Measurements from ENCODE around the gene IFIT3. TPM values are rescaled to one million over a fixed set of nuclear protein-coding genes. Genes with fewer than 3 reads are reported as not detected.

The IFIT3 gene, protein sequence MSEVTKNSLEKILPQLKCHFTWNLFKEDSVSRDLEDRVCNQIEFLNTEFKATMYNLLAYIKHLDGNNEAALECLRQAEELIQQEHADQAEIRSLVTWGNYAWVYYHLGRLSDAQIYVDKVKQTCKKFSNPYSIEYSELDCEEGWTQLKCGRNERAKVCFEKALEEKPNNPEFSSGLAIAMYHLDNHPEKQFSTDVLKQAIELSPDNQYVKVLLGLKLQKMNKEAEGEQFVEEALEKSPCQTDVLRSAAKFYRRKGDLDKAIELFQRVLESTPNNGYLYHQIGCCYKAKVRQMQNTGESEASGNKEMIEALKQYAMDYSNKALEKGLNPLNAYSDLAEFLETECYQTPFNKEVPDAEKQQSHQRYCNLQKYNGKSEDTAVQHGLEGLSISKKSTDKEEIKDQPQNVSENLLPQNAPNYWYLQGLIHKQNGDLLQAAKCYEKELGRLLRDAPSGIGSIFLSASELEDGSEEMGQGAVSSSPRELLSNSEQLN
- total RNA-seq, result 12.0 TPM

DNA sequence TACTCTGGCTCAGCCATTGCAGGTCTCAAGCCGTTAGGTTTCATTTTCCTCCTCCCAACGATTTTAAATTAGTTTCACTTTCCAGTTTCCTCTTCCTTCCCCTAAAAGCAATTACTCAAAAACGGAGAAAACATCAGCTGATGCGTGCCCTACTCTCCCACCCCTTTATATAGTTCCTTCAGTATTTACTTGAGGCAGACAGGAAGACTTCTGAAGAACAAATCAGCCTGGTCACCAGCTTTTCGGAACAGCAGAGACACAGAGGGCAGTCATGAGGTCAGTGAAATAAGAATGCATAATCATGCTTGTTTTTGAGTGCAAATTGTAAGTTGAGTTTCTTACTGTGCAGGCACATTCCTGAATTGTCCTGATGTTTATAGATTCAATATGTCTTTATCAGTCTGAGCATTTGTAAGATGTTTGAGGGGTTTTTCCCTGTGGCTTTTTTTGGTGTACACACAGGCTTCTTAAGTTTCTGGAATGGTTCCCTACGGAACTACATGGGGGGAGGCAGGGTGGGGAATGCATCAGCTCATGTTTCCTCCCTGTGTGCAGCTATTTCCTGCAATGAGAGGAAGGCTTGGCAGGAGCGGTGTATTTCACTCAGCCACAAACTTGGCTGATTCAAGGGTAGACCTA is at the start of gene IFIT3:
IFIT3 (plus strand) TSS at position 195 of the 639 bp plus-strand sequence; CDS start at position 272, 77 bp downstream.
- Histone ChIP-seq H3K9ac (ENCODE audit: low read depth in 1 of 3, low read length in 3 of 3) (peak within 1 kb of the TSS; percentile 14 to 84 (median 69)), H3K4me3 (ENCODE audit: low read length in 3 of 3) (peak within 1 kb of the TSS; percentile 44 to 88 (median 65)), H3K4me1 (ENCODE audit: control insufficient read depth in 3 of 3, insufficient read depth in 3 of 3, low read length in 3 of 3) (peaks cover 22 to 37% (median 31%) of the 10 kb centered on the region in 3 donors), H3K27ac (ENCODE audit: low read depth, low read length) (peak within 1 kb of the TSS; percentile 74), H3K36me3 (ENCODE audit: control insufficient read depth in 3 of 3, insufficient read depth in 3 of 3, low read length in 3 of 3) (no peaks in the 10 kb centered on the region), H3K27me3 (ENCODE audit: control insufficient read depth in 3 of 3, insufficient read depth in 3 of 3, low read length in 3 of 3) (no peaks in the 10 kb centered on the region), H3K9me3 (ENCODE audit: control insufficient read depth in 3 of 3, low read length in 3 of 3) (no peaks in the 10 kb centered on the region)

DNA sequence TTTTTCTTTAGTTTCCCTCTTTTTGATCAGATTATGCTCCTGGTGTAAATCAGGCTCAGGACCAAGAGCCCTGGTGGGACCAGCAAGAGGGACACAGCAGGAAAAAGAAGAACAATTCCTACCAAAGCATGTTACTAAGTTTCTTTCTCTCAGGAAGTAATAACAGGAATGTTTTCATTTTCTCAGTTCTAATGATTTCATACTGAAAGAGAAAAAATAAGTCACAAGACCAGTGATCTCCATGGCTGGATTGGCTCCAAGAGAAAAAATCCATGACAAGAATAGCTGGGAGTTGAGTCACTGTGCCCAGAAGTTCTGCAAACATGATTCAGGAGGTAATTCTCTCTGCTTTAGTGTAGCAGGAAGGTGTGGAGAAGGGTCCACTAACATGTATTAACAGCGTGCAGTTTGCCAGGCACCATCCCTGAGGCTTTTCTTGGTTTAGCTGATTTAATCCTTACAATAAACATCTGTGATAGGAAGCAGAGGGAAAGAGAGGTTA is 49.7 kb upstream of the IFIT3 start:
- Histone ChIP-seq H3K4me3 (ENCODE audit: low read length in 3 of 3) (no peak overlapping the region), H3K4me1 (ENCODE audit: control insufficient read depth in 3 of 3, insufficient read depth in 3 of 3, low read length in 3 of 3) (peaks cover 7 to 20% (median 19%) of the 10 kb centered on the region in 3 donors), H3K36me3 (ENCODE audit: control insufficient read depth in 3 of 3, insufficient read depth in 3 of 3, low read length in 3 of 3) (no peaks in the 10 kb centered on the region), H3K9me3 (ENCODE audit: control insufficient read depth in 3 of 3, low read length in 3 of 3) (no peaks in the 10 kb centered on the region), H3K27ac (ENCODE audit: low read depth, low read length) (peak overlapping the region; percentile 78), H3K27me3 (ENCODE audit: control insufficient read depth in 3 of 3, insufficient read depth in 3 of 3, low read length in 3 of 3) (no peaks in the 10 kb centered on the region), H3K9ac (ENCODE audit: low read depth in 1 of 3, low read length in 3 of 3) (peak overlapping the region in 2 of 3 donors; percentile 15 to 26)

DNA sequence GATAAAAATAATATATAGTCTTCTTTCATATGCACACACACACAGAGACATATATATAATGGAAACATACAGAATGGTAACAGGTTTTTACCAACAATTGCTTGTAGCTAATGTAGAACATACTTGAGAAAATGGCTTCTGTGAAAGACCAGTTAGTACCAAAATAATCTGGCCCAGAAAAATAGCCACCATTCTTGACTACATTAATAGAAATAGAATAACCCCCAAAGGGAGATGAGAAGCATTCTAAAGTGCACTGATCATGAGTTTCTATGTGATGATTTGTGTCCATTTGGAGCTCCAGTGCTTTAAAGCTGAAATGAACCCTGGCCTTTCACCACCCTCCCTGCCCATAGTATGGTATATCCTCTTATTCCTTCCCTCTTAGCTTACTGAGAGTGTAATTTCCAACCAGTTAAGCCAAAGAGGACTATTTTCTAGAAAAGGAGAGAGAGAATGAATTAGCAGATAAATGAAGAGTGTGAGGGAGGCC is 48.9 kb upstream of the IFIT3 start:
- H3K9ac ChIP-seq (ENCODE audit: low read depth in 1 of 3, low read length in 3 of 3), result no peak overlapping the region
- H3K36me3 ChIP-seq (ENCODE audit: control insufficient read depth in 3 of 3, insufficient read depth in 3 of 3, low read length in 3 of 3), result no peaks in the 10 kb centered on the region
- no peak overlapping the region for H3K4me3 ChIP-seq (ENCODE audit: low read length in 3 of 3)
- H3K27ac ChIP-seq (ENCODE audit: low read depth, low read length), result peak overlapping the region; percentile 50
- no peaks in the 10 kb centered on the region for H3K9me3 ChIP-seq (ENCODE audit: control insufficient read depth in 3 of 3, low read length in 3 of 3)
- H3K4me1 ChIP-seq (ENCODE audit: control insufficient read depth in 3 of 3, insufficient read depth in 3 of 3, low read length in 3 of 3), result peaks cover 12 to 27% (median 26%) of the 10 kb centered on the region in 3 donors
- H3K27me3 ChIP-seq (ENCODE audit: control insufficient read depth in 3 of 3, insufficient read depth in 3 of 3, low read length in 3 of 3), result no peaks in the 10 kb centered on the region

DNA sequence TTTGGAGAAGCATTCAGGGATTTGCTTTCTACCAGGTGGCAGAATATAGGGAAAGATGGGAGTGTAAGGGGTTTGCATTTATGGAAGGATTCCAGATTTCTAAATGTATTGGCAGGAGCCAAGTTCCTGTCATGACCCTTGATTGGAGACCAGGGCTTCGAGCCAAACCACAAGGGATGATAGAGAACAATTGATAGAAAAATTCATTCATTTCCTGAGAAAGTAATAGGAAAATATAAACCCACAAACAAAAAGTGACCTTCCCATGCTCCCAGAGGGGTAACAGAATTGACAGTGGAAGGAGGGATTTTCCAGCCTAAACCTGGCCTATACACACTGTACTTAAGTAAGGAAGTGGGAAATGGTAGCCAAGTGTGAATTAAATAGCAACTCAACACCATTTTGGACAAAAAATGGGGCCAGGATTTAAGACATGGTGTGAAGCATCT is 48.4 kb upstream of the IFIT3 start:
- Histone ChIP-seq H3K36me3 (ENCODE audit: control insufficient read depth in 3 of 3, insufficient read depth in 3 of 3, low read length in 3 of 3) (no peaks in the 10 kb centered on the region), H3K27me3 (ENCODE audit: control insufficient read depth in 3 of 3, insufficient read depth in 3 of 3, low read length in 3 of 3) (no peaks in the 10 kb centered on the region), H3K27ac (ENCODE audit: low read depth, low read length) (peak overlapping the region; percentile 50), H3K9ac (ENCODE audit: low read depth in 1 of 3, low read length in 3 of 3) (no peak overlapping the region), H3K4me1 (ENCODE audit: control insufficient read depth in 3 of 3, insufficient read depth in 3 of 3, low read length in 3 of 3) (peaks cover 16 to 30% (median 28%) of the 10 kb centered on the region in 3 donors), H3K9me3 (ENCODE audit: control insufficient read depth in 3 of 3, low read length in 3 of 3) (no peaks in the 10 kb centered on the region), H3K4me3 (ENCODE audit: low read length in 3 of 3) (no peak overlapping the region)

DNA sequence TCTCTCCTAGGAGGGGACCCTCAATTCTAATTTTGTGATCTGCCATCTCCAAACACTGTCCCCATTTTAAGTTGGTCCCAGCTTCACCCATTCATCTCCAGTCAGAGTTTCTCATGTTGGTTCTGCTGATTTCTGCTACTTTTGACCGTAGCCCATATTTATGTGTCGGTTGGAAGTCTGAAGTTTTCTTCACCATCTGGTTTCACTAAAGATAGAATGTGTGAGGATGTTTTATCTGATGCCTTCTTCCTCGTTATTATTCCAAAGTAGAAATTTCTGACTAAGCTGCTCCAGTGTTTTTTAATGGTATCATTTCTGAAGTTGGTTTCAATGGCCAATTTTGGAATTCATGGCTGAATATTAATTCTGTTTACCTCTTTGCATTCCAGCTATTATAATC is 47.3 kb upstream of the IFIT3 start:
- Histone ChIP-seq H3K9me3 (ENCODE audit: control insufficient read depth in 3 of 3, low read length in 3 of 3) (no peaks in the 10 kb centered on the region), H3K27me3 (ENCODE audit: control insufficient read depth in 3 of 3, insufficient read depth in 3 of 3, low read length in 3 of 3) (no peaks in the 10 kb centered on the region), H3K9ac (ENCODE audit: low read depth in 1 of 3, low read length in 3 of 3) (no peak overlapping the region), H3K4me1 (ENCODE audit: control insufficient read depth in 3 of 3, insufficient read depth in 3 of 3, low read length in 3 of 3) (peaks cover 12 to 32% (median 30%) of the 10 kb centered on the region in 3 donors), H3K27ac (ENCODE audit: low read depth, low read length) (no peak overlapping the region), H3K4me3 (ENCODE audit: low read length in 3 of 3) (no peak overlapping the region), H3K36me3 (ENCODE audit: control insufficient read depth in 3 of 3, insufficient read depth in 3 of 3, low read length in 3 of 3) (no peaks in the 10 kb centered on the region)

DNA sequence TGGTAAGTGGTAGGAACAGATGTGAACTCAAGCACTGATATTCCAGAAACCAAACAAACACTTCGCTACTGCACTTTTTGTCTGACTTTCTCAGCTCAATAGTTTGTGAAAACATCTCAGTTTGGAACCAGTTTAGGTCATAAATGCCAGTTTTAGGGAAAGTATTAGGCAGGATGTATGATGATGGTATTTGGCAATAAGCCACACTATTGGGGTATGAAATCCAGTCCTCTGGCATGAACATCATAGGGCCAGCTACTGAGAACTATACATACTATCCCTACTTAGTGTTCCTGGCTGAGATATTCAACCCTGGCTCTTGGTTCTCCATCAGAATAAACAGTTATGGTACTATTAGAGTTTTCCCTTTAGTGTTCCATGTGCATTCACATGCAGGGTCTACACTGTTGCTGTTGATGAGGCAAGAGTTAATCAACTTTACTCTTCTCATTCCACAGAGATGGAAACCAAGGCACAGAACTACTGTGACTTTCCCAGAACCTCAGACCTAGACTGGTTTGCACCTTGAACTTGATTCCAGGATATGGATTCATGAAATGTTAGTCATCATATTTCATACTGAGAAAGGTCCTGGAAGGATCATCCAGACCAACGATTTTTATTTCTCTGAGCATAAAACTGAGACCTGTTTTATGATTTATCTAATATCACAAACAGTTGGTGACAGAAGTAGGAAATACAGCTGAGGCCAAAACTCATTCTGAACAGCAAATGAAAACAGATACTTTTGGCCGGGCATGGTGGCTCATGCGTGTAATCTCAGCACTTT is 46.0 kb upstream of the IFIT3 start:
- H3K27ac ChIP-seq (ENCODE audit: low read depth, low read length), result no peak overlapping the region
- no peak overlapping the region for H3K4me3 ChIP-seq (ENCODE audit: low read length in 3 of 3)
- H3K9ac ChIP-seq (ENCODE audit: low read depth in 1 of 3, low read length in 3 of 3), result no peak overlapping the region
- no peaks in the 10 kb centered on the region for H3K27me3 ChIP-seq (ENCODE audit: control insufficient read depth in 3 of 3, insufficient read depth in 3 of 3, low read length in 3 of 3)
- no peaks in the 10 kb centered on the region for H3K36me3 ChIP-seq (ENCODE audit: control insufficient read depth in 3 of 3, insufficient read depth in 3 of 3, low read length in 3 of 3)
- peaks cover 12 to 30% (median 29%) of the 10 kb centered on the region in 3 donors for H3K4me1 ChIP-seq (ENCODE audit: control insufficient read depth in 3 of 3, insufficient read depth in 3 of 3, low read length in 3 of 3)
- H3K9me3 ChIP-seq (ENCODE audit: control insufficient read depth in 3 of 3, low read length in 3 of 3), result no peaks in the 10 kb centered on the region

DNA sequence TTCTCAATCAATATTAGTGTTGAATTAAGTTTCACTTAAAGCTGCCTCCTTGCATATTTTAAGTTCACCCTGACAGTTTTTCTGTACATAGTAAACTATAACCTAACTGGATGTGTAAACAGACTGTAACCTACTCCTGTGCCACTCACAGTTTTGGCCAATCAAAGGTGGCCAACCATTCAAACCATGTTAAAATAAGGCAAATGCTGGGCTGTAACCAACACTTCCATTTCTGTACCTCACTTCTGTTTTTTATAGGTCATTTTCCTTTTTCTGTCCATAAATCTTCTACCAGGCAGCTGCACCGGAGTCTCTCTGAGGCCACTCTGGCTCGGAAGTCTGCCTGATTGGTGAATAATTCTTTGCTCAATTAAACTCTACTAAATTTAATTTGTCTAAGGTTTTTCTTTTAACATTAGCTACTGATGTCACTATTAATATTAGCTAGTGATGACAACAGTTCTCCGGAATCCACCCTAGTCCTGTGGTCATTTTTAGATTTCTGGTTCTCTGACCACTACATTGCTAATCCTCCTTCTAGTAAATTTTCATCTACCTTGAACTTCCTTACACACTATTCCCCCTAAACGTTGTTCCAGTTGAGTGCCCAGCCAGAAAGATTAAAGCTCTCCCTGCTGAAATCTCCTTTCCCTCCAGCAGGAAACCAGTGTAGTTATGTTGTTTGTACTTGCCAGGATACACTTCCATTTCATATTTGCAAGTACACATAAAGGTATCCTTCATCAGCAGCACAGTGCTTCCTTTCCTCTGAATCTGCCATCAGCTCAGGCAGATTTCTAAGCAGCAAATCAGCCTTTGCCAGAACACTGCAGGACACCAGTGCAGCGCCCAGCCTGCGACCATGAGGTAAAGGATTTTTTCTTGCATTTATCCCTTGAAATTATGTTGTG is 44.5 kb upstream of the IFIT3 start:
- peaks cover 10 to 28% (median 25%) of the 10 kb centered on the region in 3 donors for H3K4me1 ChIP-seq (ENCODE audit: control insufficient read depth in 3 of 3, insufficient read depth in 3 of 3, low read length in 3 of 3)
- H3K27ac ChIP-seq (ENCODE audit: low read depth, low read length), result peak overlapping the region; percentile 57
- no peaks in the 10 kb centered on the region for H3K36me3 ChIP-seq (ENCODE audit: control insufficient read depth in 3 of 3, insufficient read depth in 3 of 3, low read length in 3 of 3)
- H3K9me3 ChIP-seq (ENCODE audit: control insufficient read depth in 3 of 3, low read length in 3 of 3), result no peaks in the 10 kb centered on the region
- H3K27me3 ChIP-seq (ENCODE audit: control insufficient read depth in 3 of 3, insufficient read depth in 3 of 3, low read length in 3 of 3), result no peaks in the 10 kb centered on the region
- peak overlapping the region; percentile 48 to 59 (median 51) for H3K9ac ChIP-seq (ENCODE audit: low read depth in 1 of 3, low read length in 3 of 3)
- peak overlapping the region; percentile 1 to 58 (median 31) for H3K4me3 ChIP-seq (ENCODE audit: low read length in 3 of 3)

DNA sequence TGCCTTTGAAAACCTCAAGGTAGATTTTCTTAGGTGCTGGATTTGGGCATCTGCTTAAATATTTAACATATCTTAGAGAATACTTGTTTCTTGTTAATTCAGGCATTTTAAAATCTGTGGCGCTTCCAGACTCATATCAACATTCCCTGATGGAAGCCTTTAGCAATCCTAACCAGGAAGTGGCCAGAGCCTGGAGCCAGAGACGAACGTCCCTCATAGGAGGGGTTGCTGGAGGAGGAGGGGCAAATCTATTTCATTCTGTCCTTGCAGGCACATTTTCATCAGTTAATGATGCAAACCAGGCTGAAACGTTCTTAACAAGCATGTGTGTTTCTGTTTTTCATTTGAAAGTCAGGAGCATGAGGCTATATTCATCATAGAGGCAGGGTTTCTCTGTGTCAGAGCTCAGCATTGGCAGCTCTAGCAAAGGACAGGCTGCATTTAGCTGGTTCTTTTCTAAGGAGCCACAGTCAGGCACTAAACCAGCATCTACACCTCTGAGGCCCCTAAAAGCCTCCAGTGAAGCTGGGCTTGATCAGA is 43.8 kb upstream of the IFIT3 start:
- peak overlapping the region; percentile 57 for H3K27ac ChIP-seq (ENCODE audit: low read depth, low read length)
- no peaks in the 10 kb centered on the region for H3K9me3 ChIP-seq (ENCODE audit: control insufficient read depth in 3 of 3, low read length in 3 of 3)
- H3K4me1 ChIP-seq (ENCODE audit: control insufficient read depth in 3 of 3, insufficient read depth in 3 of 3, low read length in 3 of 3), result peaks cover 8 to 24% (median 23%) of the 10 kb centered on the region in 3 donors
- peak overlapping the region; percentile 1 to 58 (median 36) for H3K4me3 ChIP-seq (ENCODE audit: low read length in 3 of 3)
- H3K36me3 ChIP-seq (ENCODE audit: control insufficient read depth in 3 of 3, insufficient read depth in 3 of 3, low read length in 3 of 3), result no peaks in the 10 kb centered on the region
- no peaks in the 10 kb centered on the region for H3K27me3 ChIP-seq (ENCODE audit: control insufficient read depth in 3 of 3, insufficient read depth in 3 of 3, low read length in 3 of 3)
- H3K9ac ChIP-seq (ENCODE audit: low read depth in 1 of 3, low read length in 3 of 3), result peak overlapping the region; percentile 48 to 59 (median 51)
